ENCODE measurements around the gene TEC.

- TF ChIP-seq, protein P1, sequence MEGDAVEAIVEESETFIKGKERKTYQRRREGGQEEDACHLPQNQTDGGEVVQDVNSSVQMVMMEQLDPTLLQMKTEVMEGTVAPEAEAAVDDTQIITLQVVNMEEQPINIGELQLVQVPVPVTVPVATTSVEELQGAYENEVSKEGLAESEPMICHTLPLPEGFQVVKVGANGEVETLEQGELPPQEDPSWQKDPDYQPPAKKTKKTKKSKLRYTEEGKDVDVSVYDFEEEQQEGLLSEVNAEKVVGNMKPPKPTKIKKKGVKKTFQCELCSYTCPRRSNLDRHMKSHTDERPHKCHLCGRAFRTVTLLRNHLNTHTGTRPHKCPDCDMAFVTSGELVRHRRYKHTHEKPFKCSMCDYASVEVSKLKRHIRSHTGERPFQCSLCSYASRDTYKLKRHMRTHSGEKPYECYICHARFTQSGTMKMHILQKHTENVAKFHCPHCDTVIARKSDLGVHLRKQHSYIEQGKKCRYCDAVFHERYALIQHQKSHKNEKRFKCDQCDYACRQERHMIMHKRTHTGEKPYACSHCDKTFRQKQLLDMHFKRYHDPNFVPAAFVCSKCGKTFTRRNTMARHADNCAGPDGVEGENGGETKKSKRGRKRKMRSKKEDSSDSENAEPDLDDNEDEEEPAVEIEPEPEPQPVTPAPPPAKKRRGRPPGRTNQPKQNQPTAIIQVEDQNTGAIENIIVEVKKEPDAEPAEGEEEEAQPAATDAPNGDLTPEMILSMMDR (IDR thresholded peaks at IDR 0.05), result no peak
- TF ChIP-seq POLR2A (IDR thresholded peaks at IDR 0.05), result no peak
Measured at GRCh38 chr4:48121180-48121579, 148.5 kb downstream of the TEC start.

All from testis (tissue), 2 donors.